Right lobe of liver (tissue), 4 donors: ENCODE measurements around the gene CHIC1.
"Not testable (repeated sequence)": the region's sequence is repeated elsewhere in the genome, so short reads cannot be mapped to it uniquely, and the experiment has no call there.

Experiments
- CTCF ChIP-seq, 4 donors: fragments of 200-600 bp in 3 of 4; fragments of 450-650 bp in 1 of 4; IDR thresholded peaks; one replicate each; pipeline versions ENCODE4 v1.5.1 to v1.8.0; 2016 to 2022; ENCODE audit warnings: antibody characterized with exemption in 4 of 4, mild to moderate bottlenecking in 2 of 4
- POLR2A ChIP-seq: fragments of 450-650 bp; IDR thresholded peaks from one replicate; pipeline ENCODE4 v1.6.1; 2017; ENCODE audit warnings: antibody characterized with exemption, mild to moderate bottlenecking
- donor health status: DM: no; HTN: no; CAD: no.
- donor health status: DM: no; HTN: no; CAD: no.
- donor health status: DM: no; HTN: yes; CAD: no.

- not testable (repeated sequence) for TF ChIP-seq CTCF (IDR thresholded peaks at IDR 0.05); POLR2A
Observed at GRCh38 chrX:73641669-73642068, 78.7 kb downstream of the CHIC1 start.
